ENCODE data around the gene ALK. TPM values are rescaled to one million over a fixed set of nuclear protein-coding genes. Genes with fewer than 3 reads are reported as not detected.
A peak's percentile ranks its signal among the peaks of the same experiment; 100 is the strongest.

The ALK gene
- total RNA-seq, 2 experiments from 2014 or later = not detected

GRCh38 chr2:29310650-29311348, 610.6 kb downstream of the ALK start:
- CTCF ChIA-PET = interaction anchor here (0.5 to 4.8 kb wide), 4 partner anchors 10 to 380 kb away, joined by 3 to 51 read pairs (median 10); no protein-coding TSS in a partner anchor
- POLR2A ChIA-PET = interaction anchor here (0.6 to 0.7 kb wide), 2 partner anchors 190 to 1058 kb away, joined by 3 read pairs; no protein-coding TSS in a partner anchor
- intact Hi-C loops (cut with micrococcal nuclease) = loop anchor here (10.0 kb wide), 1 partner anchor 834 kb away; the partner anchor contains the start of gene YPEL5
- H3K36me3 Mint-ChIP-seq = no peaks in the 10 kb centered on the region
- DNase-seq = no peak
- H3K4me1 Mint-ChIP-seq (ENCODE audit: low read depth) = peaks cover 17% of the 10 kb centered on the region
- H3K4me3 Mint-ChIP-seq = no peak overlapping the region
- no peak overlapping the region for H3K27ac Mint-ChIP-seq
- H3K27me3 Mint-ChIP-seq = peaks cover 21% of the 10 kb centered on the region
- H3K9me3 Mint-ChIP-seq = no peaks in the 10 kb centered on the region

GRCh38 chr2:29309090-29310029, 612.0 kb downstream of the ALK start:
- intact Hi-C loops (cut with micrococcal nuclease) = loop anchor here (10.0 kb wide), 1 partner anchor 835 kb away; the partner anchor contains the start of gene YPEL5
- ChIA-PET CTCF (interaction anchor here (0.6 to 4.8 kb wide), 20 partner anchors 10 to 763 kb away, joined by 3 to 51 read pairs (median 3); no protein-coding TSS in a partner anchor), POLR2A (no interaction called here)
- Mint-ChIP-seq H3K27ac (no peak overlapping the region), H3K4me1 (ENCODE audit: low read depth) (peaks cover 2% of the 10 kb centered on the region), H3K9me3 (no peaks in the 10 kb centered on the region), H3K4me3 (no peak overlapping the region), H3K36me3 (no peaks in the 10 kb centered on the region), H3K27me3 (peaks cover 21% of the 10 kb centered on the region)
- peak; percentile 41 for DNase-seq

DNA sequence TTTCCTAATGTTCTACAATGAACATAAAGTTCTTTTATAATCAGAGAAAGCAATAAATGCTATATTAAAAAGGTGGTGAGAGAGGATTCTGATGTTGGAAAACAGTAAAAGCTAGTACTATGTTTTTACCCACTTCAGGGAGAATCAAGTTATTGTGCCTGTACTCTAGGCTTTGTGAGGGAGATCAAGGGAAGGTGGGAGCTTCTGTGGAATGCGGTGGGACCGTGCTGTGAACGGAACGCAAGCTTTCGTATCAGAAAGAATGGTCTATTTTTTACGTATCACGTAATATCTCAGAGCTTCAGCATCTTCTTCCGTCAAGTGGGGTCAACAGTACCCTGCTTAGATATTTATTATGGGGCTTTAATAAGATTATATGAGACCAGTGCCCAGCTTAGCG, 613.0 kb downstream of the ALK start:
- ChIA-PET CTCF (interaction anchor here (0.6 to 4.8 kb wide), 15 partner anchors 9 to 1523 kb away, joined by 3 to 51 read pairs (median 5); no protein-coding TSS in a partner anchor), POLR2A (no interaction called here)
- H3K27ac Mint-ChIP-seq = no peak overlapping the region
- peaks cover 17% of the 10 kb centered on the region for H3K27me3 Mint-ChIP-seq
- no peaks in the 10 kb centered on the region for H3K36me3 Mint-ChIP-seq
- no peak overlapping the region for H3K4me3 Mint-ChIP-seq
- no peak for DNase-seq
- intact Hi-C loops (cut with micrococcal nuclease) = no loop called here
- H3K9me3 Mint-ChIP-seq = no peaks in the 10 kb centered on the region
- no peaks in the 10 kb centered on the region for H3K4me1 Mint-ChIP-seq (ENCODE audit: low read depth)

DNA sequence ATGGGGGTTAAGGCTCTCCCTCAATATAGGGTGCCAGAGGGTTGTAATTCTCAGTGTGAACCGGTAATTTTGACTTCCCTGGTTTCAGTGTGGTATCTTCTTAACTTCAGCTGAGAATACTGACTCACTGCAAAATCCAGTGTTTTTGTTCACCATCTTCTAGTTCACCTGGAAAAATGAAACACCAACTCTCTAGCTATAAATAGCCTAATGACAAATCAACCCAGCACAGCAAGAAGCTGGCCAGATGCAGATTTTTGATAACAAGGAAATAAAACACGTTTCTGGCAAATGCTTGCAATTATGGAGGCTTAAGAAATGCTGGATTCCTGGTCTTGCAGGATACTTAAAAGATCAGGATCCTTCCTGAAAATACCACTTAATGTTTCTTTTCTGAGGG, 613.9 kb downstream of the ALK start:
- Mint-ChIP-seq H3K36me3 (no peaks in the 10 kb centered on the region), H3K27ac (no peak overlapping the region), H3K4me1 (ENCODE audit: low read depth) (no peaks in the 10 kb centered on the region), H3K4me3 (no peak overlapping the region), H3K27me3 (peaks cover 19% of the 10 kb centered on the region), H3K9me3 (no peaks in the 10 kb centered on the region)
- CTCF ChIA-PET = interaction anchor here (1.1 to 4.8 kb wide), 5 partner anchors 9 to 1524 kb away, joined by 3 to 51 read pairs (median 5); no protein-coding TSS in a partner anchor
- POLR2A ChIA-PET = no interaction called here
- DNase-seq = no peak
- intact Hi-C loops (cut with micrococcal nuclease) = no loop called here

DNA sequence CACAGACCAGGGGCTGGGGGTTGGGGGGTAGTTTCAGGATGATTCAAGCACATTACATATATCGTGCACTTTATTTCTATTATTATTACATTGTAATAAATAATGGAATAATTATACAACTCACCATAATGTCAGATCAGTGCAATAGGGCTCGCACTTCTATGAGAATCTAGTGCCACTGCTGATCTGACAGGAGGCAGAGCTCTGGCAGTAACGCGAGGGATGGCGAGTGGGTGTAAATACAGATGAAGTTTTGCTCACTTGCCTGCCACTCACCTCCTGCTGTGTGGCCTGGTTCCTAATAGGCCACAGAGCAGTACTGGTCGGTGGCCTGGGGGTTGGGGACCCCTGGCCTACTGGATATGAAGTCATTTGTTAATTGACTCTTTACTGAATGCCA, 615.6 kb downstream of the ALK start:
- H3K27me3 Mint-ChIP-seq = peaks cover 20% of the 10 kb centered on the region
- no peaks in the 10 kb centered on the region for H3K9me3 Mint-ChIP-seq
- no peak overlapping the region for H3K27ac Mint-ChIP-seq
- intact Hi-C loops (cut with micrococcal nuclease) = no loop called here
- CTCF ChIA-PET = interaction anchor here (0.9 to 1.1 kb wide), 2 partner anchors 9 to 295 kb away, joined by 3 to 4 read pairs; no protein-coding TSS in a partner anchor
- H3K4me1 Mint-ChIP-seq (ENCODE audit: low read depth) = no peaks in the 10 kb centered on the region
- no peak for DNase-seq
- POLR2A ChIA-PET = no interaction called here
- no peaks in the 10 kb centered on the region for H3K36me3 Mint-ChIP-seq
- no peak overlapping the region for H3K4me3 Mint-ChIP-seq

DNA sequence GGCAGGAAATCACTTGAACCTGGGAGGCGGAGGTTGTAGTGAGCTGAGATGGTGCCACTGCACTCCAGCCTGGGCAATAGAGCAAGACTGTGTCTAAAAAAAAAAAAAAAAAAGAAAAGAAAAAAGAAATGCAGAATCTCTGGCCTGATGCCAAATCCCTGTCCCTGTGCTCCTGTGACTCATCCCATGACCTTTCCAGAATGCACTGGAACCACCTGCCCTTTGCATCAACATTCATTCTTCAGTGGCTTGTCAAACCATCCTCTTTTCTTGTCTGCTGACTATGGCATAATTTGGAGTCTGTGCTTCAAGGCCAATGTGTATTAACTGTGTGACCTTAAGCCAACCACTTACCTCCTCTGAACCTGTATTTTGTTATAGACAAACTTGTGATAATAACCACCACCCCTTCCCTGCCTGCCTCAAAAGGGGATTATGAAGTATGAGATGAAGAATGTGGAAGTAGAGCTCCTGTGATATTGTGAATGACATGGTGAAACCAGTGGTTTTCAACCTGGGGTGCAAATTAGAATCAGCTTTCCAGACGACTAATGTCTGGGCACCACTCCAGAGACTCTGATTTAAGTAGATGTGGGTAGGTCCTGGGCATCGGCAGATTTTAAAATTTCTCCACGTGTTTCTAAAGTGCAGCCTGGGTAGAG, 616.9 kb downstream of the ALK start:
- Mint-ChIP-seq H3K36me3 (no peaks in the 10 kb centered on the region), H3K4me3 (no peak overlapping the region), H3K27me3 (peaks cover 23% of the 10 kb centered on the region), H3K9me3 (no peaks in the 10 kb centered on the region), H3K4me1 (ENCODE audit: low read depth) (no peaks in the 10 kb centered on the region), H3K27ac (no peak overlapping the region)
- ChIA-PET POLR2A (no interaction called here), CTCF (interaction anchor here (0.9 kb wide), 1 partner anchor 296 kb away, joined by 3 read pairs; no protein-coding TSS in a partner anchor)
- DNase-seq = no peak
- intact Hi-C loops (cut with micrococcal nuclease) = no loop called here

DNA sequence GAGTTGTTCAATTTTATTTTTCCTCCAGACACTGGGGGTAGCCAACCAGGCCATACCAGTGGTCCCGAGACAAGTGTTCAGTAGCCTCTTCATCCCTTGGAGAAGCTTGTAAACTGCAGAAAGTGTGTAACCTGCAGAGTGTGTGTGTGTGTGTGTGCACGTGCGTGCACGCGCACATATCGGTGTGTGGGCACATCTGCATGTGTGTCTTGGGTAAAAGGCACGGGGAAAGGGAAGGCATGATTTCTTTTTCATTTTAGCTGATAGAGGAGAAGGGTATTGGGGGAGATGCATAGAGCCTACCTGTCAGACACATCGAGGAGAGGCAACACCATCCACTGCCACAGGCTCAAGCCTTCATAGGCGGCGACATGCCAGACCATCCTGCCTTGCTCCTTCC, 624.8 kb downstream of the ALK start:
- POLR2A ChIA-PET = no interaction called here
- DNase-seq = no peak
- peaks cover 31% of the 10 kb centered on the region for H3K27me3 Mint-ChIP-seq
- no peak overlapping the region for H3K4me3 Mint-ChIP-seq
- CTCF ChIA-PET = interaction anchor here (2.9 kb wide), 1 partner anchor 13 kb away, joined by 15 read pairs; no protein-coding TSS in a partner anchor
- no peaks in the 10 kb centered on the region for H3K4me1 Mint-ChIP-seq (ENCODE audit: low read depth)
- H3K36me3 Mint-ChIP-seq = no peaks in the 10 kb centered on the region
- intact Hi-C loops (cut with micrococcal nuclease) = no loop called here
- H3K9me3 Mint-ChIP-seq = no peaks in the 10 kb centered on the region
- H3K27ac Mint-ChIP-seq = no peak overlapping the region

GRCh38 chr2:29295845-29296244, 625.5 kb downstream of the ALK start:
- no peak for DNase-seq
- H3K4me3 Mint-ChIP-seq = no peak overlapping the region
- H3K27ac Mint-ChIP-seq = no peak overlapping the region
- intact Hi-C loops (cut with micrococcal nuclease) = no loop called here
- peaks cover 29% of the 10 kb centered on the region for H3K27me3 Mint-ChIP-seq
- no peaks in the 10 kb centered on the region for H3K9me3 Mint-ChIP-seq
- H3K36me3 Mint-ChIP-seq = no peaks in the 10 kb centered on the region
- no peaks in the 10 kb centered on the region for H3K4me1 Mint-ChIP-seq (ENCODE audit: low read depth)
- CTCF ChIA-PET = interaction anchor here (2.9 kb wide), 1 partner anchor 13 kb away, joined by 15 read pairs; no protein-coding TSS in a partner anchor
- POLR2A ChIA-PET = no interaction called here

- ChIA-PET CTCF (interaction anchor here (2.9 kb wide), 1 partner anchor 15 kb away, joined by 15 read pairs; no protein-coding TSS in a partner anchor), POLR2A (no interaction called here)
- peak; percentile 32 for DNase-seq
- H3K4me3 Mint-ChIP-seq = no peak overlapping the region
- no peaks in the 10 kb centered on the region for H3K36me3 Mint-ChIP-seq
- no peaks in the 10 kb centered on the region for H3K9me3 Mint-ChIP-seq
- H3K4me1 Mint-ChIP-seq (ENCODE audit: low read depth) = no peaks in the 10 kb centered on the region
- H3K27ac Mint-ChIP-seq = no peak overlapping the region
- H3K27me3 Mint-ChIP-seq = peaks cover 25% of the 10 kb centered on the region
- intact Hi-C loops (cut with micrococcal nuclease) = no loop called here
These were observed 627.5 kb downstream of the ALK start for GRCh38 chr2:29293830-29294438.

DNA sequence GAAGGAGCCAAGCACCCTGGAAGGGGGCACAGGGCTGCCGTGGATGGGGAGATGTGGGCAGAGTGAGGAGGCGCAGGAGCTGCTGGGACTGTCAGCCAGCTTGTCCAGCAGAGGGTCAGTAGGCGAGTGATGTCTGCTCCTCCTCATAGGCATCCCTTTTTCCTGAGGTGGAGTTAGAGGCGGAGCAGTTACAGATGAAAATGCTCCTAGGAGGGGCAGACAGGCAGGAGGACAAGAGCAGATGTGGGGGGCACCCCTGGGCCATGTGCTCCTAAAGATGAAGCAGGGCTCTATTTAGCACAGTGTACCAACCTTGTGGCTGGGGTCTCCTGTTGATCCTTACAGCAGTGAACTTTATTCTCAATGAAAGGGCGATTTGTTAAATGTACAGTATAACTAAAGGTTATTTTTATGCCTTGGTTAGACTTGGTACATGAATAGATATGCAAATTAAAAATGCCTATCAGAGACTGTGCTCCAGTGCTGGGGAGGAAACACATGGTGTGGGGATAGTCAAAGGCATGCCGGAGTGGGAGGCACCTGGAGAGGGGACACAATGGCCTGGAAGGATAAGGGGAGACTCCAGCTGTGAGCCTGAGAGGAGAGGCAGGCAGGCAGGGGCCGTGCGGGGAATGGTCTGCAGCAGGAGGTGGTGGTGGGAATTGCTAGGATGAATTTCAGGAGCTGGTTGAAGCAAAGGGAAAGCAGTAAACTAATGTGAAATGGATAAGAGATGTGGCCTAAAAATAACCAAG, 630.9 kb downstream of the ALK start:
- intact Hi-C loops (cut with micrococcal nuclease) = no loop called here
- Mint-ChIP-seq H3K4me1 (ENCODE audit: low read depth) (no peaks in the 10 kb centered on the region), H3K9me3 (no peaks in the 10 kb centered on the region), H3K4me3 (no peak overlapping the region), H3K27me3 (peaks cover 17% of the 10 kb centered on the region), H3K36me3 (no peaks in the 10 kb centered on the region), H3K27ac (no peak overlapping the region)
- ChIA-PET POLR2A (no interaction called here), CTCF (no interaction called here)
- DNase-seq = no peak

GRCh38 chr2:29284671-29285070, 636.7 kb downstream of the ALK start:
- Mint-ChIP-seq H3K4me3 (no peak overlapping the region), H3K27me3 (peaks cover 7% of the 10 kb centered on the region), H3K9me3 (no peaks in the 10 kb centered on the region), H3K27ac (no peak overlapping the region), H3K36me3 (no peaks in the 10 kb centered on the region), H3K4me1 (ENCODE audit: low read depth) (no peaks in the 10 kb centered on the region)
- intact Hi-C loops (cut with micrococcal nuclease) = no loop called here
- no peak for DNase-seq
- CTCF ChIA-PET = interaction anchor here (0.7 to 1.9 kb wide), 2 partner anchors 11 to 24 kb away, joined by 3 to 5 read pairs; no protein-coding TSS in a partner anchor
- POLR2A ChIA-PET = no interaction called here
